Nephron progenitor cell (in vitro differentiated cells): ENCODE data around the gene NEUROG1.

ENCODE experiments used
- DNase-seq: peaks from one replicate; pipeline ENCODE4 v3.0.0; 2021
- H3K27ac Mint-ChIP-seq: 2 replicates; pipeline ENCODE4 v1.8.0; 2021; ENCODE audit warnings: mild to moderate bottlenecking, moderate library complexity, mixed read lengths
- H3K27me3 Mint-ChIP-seq: 2 replicates; pipeline ENCODE4 v1.8.0; 2021; ENCODE audit warnings: mild to moderate bottlenecking, low read depth, mixed read lengths; ENCODE audit not compliant: poor library complexity
- H3K36me3 Mint-ChIP-seq: 2 replicates; pipeline ENCODE4 v1.8.0; 2021; ENCODE audit warnings: low read depth, mixed read lengths
- H3K4me1 Mint-ChIP-seq: 2 replicates; pipeline ENCODE4 v1.8.0; 2021; ENCODE audit warnings: mixed read lengths
- H3K4me3 Mint-ChIP-seq: 2 replicates; pipeline ENCODE4 v1.8.0; 2021; ENCODE audit warnings: mild to moderate bottlenecking, moderate library complexity, mixed read lengths
- H3K9me3 Mint-ChIP-seq: 2 replicates; pipeline ENCODE4 v1.8.0; 2021; ENCODE audit warnings: mild to moderate bottlenecking, moderate library complexity, mixed read lengths
- CTCF ChIP-seq: fragments of 200-600 bp; sonication (generic); IDR thresholded peaks from 2 replicates; pipeline ENCODE4 v1.5.0; 2021; ENCODE audit warnings: antibody characterized with exemption

NEUROG1 gene

GRCh38 chr5:135571066-135571609, 35.4 kb upstream of the NEUROG1 start:
- Mint-ChIP-seq H3K27me3 (peaks cover 58% of the 10 kb centered on the region), H3K27ac (no peak overlapping the region), H3K9me3 (no peaks in the 10 kb centered on the region), H3K4me1 (peaks cover 23% of the 10 kb centered on the region), H3K4me3 (no peak overlapping the region), H3K36me3 (no peaks in the 10 kb centered on the region)
- no peak for DNase-seq
- no peak for TF ChIP-seq CTCF

- DNase-seq, result no peak
- H3K9me3 Mint-ChIP-seq, result no peaks in the 10 kb centered on the region
- no peak overlapping the region for H3K27ac Mint-ChIP-seq
- no peaks in the 10 kb centered on the region for H3K36me3 Mint-ChIP-seq
- H3K4me3 Mint-ChIP-seq, result no peak overlapping the region
- no peak for TF ChIP-seq CTCF
- H3K27me3 Mint-ChIP-seq, result peaks cover 56% of the 10 kb centered on the region
- H3K4me1 Mint-ChIP-seq, result peaks cover 23% of the 10 kb centered on the region
Measured at GRCh38 chr5:135570453-135570764, 34.6 kb upstream of the NEUROG1 start.

- no peaks in the 10 kb centered on the region for H3K9me3 Mint-ChIP-seq
- peaks cover 23% of the 10 kb centered on the region for H3K4me1 Mint-ChIP-seq
- DNase-seq, result peak; percentile 48
- TF ChIP-seq CTCF, result peak; percentile 45
- peaks cover 56% of the 10 kb centered on the region for H3K27me3 Mint-ChIP-seq
- H3K27ac Mint-ChIP-seq, result no peak overlapping the region
- H3K36me3 Mint-ChIP-seq, result no peaks in the 10 kb centered on the region
- H3K4me3 Mint-ChIP-seq, result no peak overlapping the region
Measured at GRCh38 chr5:135569755-135570452, 34.1 kb upstream of the NEUROG1 start.

GRCh38 chr5:135568923-135569360, 33.2 kb upstream of the NEUROG1 start:
- TF ChIP-seq CTCF, result no peak
- no peak for DNase-seq
- no peaks in the 10 kb centered on the region for H3K36me3 Mint-ChIP-seq
- no peak overlapping the region for H3K27ac Mint-ChIP-seq
- H3K27me3 Mint-ChIP-seq, result peaks cover 59% of the 10 kb centered on the region
- no peaks in the 10 kb centered on the region for H3K9me3 Mint-ChIP-seq
- peaks cover 23% of the 10 kb centered on the region for H3K4me1 Mint-ChIP-seq
- no peak overlapping the region for H3K4me3 Mint-ChIP-seq

- H3K4me1 Mint-ChIP-seq, result peaks cover 23% of the 10 kb centered on the region
- TF ChIP-seq CTCF, result no peak
Measured at GRCh38 chr5:135568246-135568645, 32.5 kb upstream of the NEUROG1 start.

GRCh38 chr5:135567661-135568060, 31.9 kb upstream of the NEUROG1 start:
- Mint-ChIP-seq H3K27ac (no peak overlapping the region), H3K27me3 (peaks cover 55% of the 10 kb centered on the region), H3K4me3 (no peak overlapping the region), H3K9me3 (no peaks in the 10 kb centered on the region), H3K36me3 (no peaks in the 10 kb centered on the region), H3K4me1 (peaks cover 23% of the 10 kb centered on the region)
- TF ChIP-seq CTCF, result no peak
- no peak for DNase-seq

More at GRCh38 chr5:135568246-135568645, 32.5 kb upstream of the NEUROG1 start:
- Mint-ChIP-seq H3K27me3 (peaks cover 59% of the 10 kb centered on the region), H3K36me3 (no peaks in the 10 kb centered on the region), H3K27ac (no peak overlapping the region), H3K4me3 (no peak overlapping the region), H3K9me3 (no peaks in the 10 kb centered on the region)
- no peak for DNase-seq
